GM12875 (cell line): ENCODE results near the gene NKX2-3.

Experiments
- H3K4me3 ChIP-seq: one replicate; pipeline ENCODE4 v1.5.1; 2011; ENCODE audit warnings: low read depth, low read length, control low read depth
- CTCF ChIP-seq: IDR thresholded peaks from 2 replicates; pipeline ENCODE4 v1.5.1; 2011; ENCODE audit warnings: low read depth, mild to moderate bottlenecking, control low read depth, inconsistent platforms, low read length, moderate library complexity, borderline replicate concordance; ENCODE audit not compliant: insufficient read depth

Gene NKX2-3

GRCh38 chr10:99507265-99507664 lies 25.5 kb upstream of the NKX2-3 start:
- no peak overlapping the region for H3K4me3 ChIP-seq
- TF ChIP-seq CTCF: no peak

DNA sequence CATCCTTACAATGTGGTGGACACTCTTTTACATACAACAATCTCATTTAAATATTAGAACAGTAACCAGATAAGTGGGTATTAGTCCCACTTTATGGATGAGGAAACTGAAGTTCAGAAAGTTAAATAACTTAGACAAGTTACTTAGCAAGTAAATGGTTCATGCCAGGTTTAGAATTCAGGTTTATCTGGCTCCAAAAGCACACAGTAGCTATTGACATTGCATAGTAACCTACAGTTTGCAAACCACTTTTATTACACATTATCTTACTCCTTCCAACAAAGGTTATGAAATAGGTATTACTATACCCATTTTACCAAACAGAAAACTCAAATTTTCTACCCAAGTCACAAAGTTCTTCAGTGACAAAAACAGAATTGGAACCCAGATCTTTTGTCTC lies 19.7 kb upstream of the NKX2-3 start:
- no peak for TF ChIP-seq CTCF
- no peak overlapping the region for H3K4me3 ChIP-seq

DNA sequence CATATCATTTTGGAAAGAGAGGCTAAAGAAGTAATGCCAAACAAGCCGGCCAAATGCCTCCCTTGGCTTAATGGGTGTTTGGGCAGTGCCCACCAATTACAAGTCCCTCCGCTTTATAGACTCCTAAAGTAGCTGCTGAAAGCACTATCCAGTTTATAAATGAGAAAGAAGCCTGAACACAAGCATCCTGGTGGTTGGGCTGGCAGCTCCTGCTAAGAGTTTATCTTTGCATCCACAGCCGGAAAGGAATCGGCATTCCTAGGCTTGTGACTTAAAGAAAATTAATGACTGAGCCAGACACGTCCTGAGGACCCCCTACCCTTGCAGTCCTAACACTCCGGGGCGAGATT lies 13.1 kb upstream of the NKX2-3 start:
- H3K4me3 ChIP-seq: no peak overlapping the region
- TF ChIP-seq CTCF: no peak

DNA sequence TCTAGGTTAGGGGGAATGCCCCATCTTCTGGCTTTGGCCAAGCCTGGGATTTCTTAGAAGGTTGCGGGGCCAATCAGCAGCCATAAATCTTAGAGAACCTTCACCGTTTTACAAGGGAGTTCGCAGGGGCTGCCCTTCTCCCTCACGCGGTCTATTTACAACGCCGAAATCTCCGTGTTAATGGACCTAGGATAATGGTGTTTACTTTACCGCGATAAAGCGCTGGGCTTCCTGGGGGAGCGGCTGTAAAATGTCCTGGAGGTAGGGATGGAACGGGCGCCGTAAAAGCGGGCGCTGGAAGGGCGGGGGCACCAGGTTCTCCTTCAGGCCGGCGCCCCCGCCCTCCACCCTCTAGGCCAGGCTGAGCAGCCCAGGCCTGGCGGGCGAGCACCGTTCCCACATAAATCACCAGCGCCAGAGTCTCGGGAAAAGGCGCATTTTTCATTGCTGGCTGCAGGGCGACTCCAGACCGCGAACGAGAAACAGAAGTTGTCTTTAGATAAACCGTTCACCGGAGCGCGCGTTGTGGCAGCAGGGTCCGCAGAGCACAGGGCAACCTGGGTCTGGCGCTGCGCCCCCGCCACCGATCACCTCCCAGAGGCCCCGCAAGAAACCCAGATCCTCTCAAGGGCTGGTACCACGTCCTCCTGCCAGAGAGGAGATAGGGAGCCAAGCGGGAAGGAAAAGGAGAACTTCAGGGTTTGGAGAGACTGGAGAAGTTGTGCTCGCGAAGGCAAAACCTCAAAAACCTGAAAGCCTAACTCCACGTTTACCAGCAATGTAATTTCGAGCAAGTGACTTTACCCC lies 12.5 kb upstream of the NKX2-3 start:
- H3K4me3 ChIP-seq: no peak overlapping the region
- no peak for TF ChIP-seq CTCF

DNA sequence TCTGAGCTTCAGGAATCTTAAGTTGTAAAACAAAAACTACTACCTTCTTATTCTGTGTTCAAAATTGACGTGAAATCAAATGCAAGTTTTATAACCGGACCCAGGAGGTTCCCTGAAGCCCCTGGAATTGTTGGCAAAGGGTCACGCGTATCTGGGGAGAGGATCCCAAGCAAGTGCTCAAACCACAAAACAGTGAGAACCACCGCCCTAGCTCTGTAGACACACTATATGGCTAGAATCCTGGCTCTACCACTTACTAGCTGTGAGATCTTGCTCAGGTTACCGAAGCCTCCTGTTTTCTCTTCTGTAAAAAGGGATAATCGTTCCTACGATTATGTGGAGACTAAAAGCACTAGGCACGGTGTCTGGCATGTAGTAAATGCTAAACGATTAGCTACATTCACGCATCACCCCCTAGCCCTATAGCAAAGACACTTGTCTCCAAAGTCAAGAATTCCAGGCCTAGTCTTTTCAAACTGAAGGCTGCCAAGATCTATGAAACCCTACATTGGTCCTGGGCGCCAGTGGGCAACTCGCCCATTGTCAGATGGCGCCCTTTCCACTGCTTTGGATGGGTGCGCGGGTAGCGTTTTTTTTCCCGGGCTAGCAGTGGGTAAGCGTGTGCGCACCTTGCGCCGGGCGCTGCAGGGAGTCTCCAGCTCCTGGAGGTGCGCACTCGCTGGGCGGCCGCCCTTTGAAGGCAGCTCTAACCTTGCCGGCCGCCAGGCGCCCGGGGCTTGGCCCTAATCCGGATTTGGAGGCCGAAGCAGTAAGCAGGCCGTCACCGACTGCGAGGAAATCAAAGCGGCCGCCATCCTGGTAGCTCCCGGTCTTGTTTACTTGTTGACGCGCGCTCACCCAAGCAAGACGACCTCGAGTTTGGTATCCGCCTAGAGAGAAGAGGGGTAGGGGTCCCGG lies 11.6 kb upstream of the NKX2-3 start:
- no peak overlapping the region for H3K4me3 ChIP-seq
- TF ChIP-seq CTCF: no peak

DNA sequence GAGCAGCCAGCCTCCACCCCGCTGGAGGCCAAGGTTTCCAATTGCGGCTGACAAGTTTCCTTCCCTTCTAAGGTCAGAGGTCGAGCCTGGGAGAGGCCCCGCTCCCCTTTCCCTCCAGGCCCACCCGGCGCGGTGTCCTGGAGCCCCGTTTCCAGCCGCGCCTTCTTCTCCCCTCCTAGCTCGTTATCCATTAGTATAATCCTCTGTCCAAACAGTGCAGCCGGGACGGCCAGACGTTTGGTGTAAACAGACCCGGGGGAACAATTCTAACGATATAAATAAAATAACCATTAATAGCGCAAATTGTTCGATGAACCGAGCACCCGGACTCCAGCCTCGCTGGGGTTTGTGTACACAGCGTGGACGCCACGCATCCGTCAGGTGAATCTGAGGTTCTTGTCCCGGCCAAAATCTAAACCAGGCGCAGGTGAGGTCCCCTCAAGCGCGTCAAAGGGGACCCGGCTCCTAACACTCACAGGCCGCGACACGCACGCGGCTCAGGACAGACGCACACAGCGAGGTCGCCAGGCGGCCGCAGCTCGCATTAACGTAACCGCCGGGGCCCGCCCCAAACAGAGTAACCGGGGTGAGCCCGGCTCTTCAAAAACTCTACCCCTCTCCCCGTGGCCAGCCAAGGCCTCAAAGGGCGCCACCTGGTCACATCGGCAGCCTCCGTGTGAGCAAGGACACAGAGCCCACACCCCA lies 10.8 kb upstream of the NKX2-3 start:
- no peak overlapping the region for H3K4me3 ChIP-seq
- no peak for TF ChIP-seq CTCF
